Mucosa of rectum (tissue), 2 donors: Measurements from ENCODE around the gene DIAPH2.

Experiments used
- H3K27ac ChIP-seq, 2 donors: one replicate each; pipeline ENCODE4 v1.7.0; 2013; ENCODE audit warnings: inconsistent platforms in 2 of 2, low read depth in 2 of 2, low read length in 2 of 2
- H3K27me3 ChIP-seq, 2 donors: one replicate each; pipeline ENCODE4 v1.7.0; 2013; ENCODE audit warnings: low read length in 2 of 2; ENCODE audit not compliant: control insufficient read depth in 2 of 2, insufficient read depth in 2 of 2
- H3K36me3 ChIP-seq, 2 donors: one replicate each; pipeline ENCODE4 v1.7.0; 2013; ENCODE audit warnings: low read length in 2 of 2; ENCODE audit not compliant: control insufficient read depth in 2 of 2, insufficient read depth in 2 of 2
- H3K4me1 ChIP-seq, 2 donors: one replicate each; pipeline ENCODE4 v1.7.0; 2013; ENCODE audit warnings: low read length in 2 of 2, mild to moderate bottlenecking in 1 of 2; ENCODE audit not compliant: control insufficient read depth in 2 of 2, insufficient read depth in 2 of 2
- H3K4me3 ChIP-seq, 2 donors: one replicate each; pipeline ENCODE4 v1.7.0; 2013; ENCODE audit warnings: low read length in 2 of 2
- H3K9ac ChIP-seq, 2 donors: one replicate each; pipeline ENCODE4 v1.7.0; 2013; ENCODE audit warnings: low read length in 2 of 2, low read depth in 1 of 2, mild to moderate bottlenecking in 1 of 2
- H3K9me3 ChIP-seq, 2 donors: one replicate each; pipeline ENCODE4 v1.7.0; 2013; ENCODE audit warnings: low read length in 2 of 2; ENCODE audit not compliant: control insufficient read depth in 2 of 2
- donor health status: healthy.
- donor health status: Normal muscosa, but diverticular disease.

DIAPH2 gene

DNA sequence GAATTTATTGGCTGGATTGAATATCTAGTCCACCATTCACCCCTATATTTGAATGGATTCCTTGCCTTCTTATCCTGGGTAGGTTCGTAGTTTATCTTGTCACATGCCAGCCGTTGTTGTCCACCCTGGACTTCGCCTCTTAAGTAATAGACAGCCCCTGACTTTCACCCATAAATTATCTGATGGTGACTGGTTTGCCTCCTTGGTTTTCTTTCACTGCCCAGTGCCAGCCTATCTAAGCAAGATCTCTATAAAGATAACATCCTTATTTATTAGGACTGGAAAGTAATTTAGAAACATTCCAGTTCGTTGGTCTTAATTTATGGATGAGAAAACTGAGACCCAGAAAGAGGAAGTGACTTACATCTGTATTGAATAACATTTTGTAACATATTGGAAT is 609.4 kb downstream of the DIAPH2 start:
- no peaks in the 10 kb centered on the region for H3K27me3 ChIP-seq
- H3K9me3 ChIP-seq: no peaks in the 10 kb centered on the region
- no peaks in the 10 kb centered on the region for H3K4me1 ChIP-seq
- H3K4me3 ChIP-seq: no peak overlapping the region
- H3K9ac ChIP-seq: no peak overlapping the region
- no peak overlapping the region for H3K27ac ChIP-seq
- no peaks in the 10 kb centered on the region for H3K36me3 ChIP-seq

- Histone ChIP-seq H3K36me3 (no peaks in the 10 kb centered on the region), H3K9me3 (no peaks in the 10 kb centered on the region), H3K9ac (no peak overlapping the region), H3K27me3 (no peaks in the 10 kb centered on the region), H3K4me1 (no peaks in the 10 kb centered on the region), H3K27ac (no peak overlapping the region), H3K4me3 (no peak overlapping the region)
Measured at GRCh38 chrX:97295954-97296353, 611.3 kb downstream of the DIAPH2 start.

DNA sequence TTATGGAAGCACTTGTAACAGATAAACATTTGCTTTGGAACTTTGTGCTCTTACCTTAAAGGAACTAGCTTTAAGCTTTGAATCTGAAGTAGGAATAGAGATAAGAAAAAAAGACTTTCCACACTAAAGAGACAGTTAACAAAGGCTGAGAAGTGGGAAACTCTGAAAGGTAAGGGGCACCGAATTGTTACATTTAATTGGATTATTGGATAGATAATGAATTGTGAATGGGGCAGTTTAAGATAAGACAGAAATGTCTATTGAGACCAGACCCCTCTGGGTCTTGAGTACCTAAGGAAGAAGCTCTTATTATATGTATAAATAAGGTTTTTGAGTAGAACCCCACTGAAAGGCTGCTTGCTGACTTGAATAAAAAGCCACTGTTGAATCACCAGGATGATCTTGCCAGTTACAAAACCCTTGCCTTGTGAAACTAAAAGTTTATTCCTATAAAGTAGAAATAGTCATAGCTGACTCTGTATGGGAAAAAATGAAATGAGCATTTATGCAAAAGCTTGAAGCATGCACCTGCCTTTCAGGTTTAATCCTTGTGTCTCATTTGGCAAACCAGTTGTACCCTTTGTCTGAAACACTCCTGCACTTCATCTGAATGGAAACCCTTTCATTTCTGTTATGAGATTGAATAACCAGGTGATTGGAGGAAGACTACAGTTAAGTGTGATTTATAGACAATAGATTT is 622.3 kb downstream of the DIAPH2 start:
- Histone ChIP-seq H3K9ac (no peak overlapping the region), H3K27ac (no peak overlapping the region), H3K9me3 (no peaks in the 10 kb centered on the region), H3K4me1 (no peaks in the 10 kb centered on the region), H3K36me3 (no peaks in the 10 kb centered on the region), H3K4me3 (no peak overlapping the region), H3K27me3 (no peaks in the 10 kb centered on the region)

DNA sequence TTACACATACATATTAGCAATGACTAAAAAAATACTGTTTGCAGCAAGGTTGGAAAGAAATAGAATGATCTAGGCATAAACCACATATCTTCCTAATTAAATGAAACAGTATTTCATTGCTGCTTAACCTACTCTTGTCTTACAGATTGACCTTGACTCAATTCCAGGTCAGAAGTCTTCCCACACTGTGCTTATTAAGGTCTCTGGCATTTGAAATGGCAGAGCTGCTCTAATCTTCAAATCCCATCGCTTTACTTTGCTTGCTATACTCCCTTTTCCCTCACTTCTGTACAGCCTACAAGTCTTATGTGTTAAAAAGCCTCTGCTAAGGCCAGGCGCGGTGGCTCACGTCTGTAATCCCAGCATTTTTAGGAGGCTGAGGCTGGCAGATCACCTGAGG is 623.5 kb downstream of the DIAPH2 start:
- no peak overlapping the region for H3K4me3 ChIP-seq
- no peaks in the 10 kb centered on the region for H3K36me3 ChIP-seq
- H3K4me1 ChIP-seq: no peaks in the 10 kb centered on the region
- H3K9me3 ChIP-seq: no peaks in the 10 kb centered on the region
- no peak overlapping the region for H3K9ac ChIP-seq
- H3K27me3 ChIP-seq: no peaks in the 10 kb centered on the region
- H3K27ac ChIP-seq: no peak overlapping the region

DNA sequence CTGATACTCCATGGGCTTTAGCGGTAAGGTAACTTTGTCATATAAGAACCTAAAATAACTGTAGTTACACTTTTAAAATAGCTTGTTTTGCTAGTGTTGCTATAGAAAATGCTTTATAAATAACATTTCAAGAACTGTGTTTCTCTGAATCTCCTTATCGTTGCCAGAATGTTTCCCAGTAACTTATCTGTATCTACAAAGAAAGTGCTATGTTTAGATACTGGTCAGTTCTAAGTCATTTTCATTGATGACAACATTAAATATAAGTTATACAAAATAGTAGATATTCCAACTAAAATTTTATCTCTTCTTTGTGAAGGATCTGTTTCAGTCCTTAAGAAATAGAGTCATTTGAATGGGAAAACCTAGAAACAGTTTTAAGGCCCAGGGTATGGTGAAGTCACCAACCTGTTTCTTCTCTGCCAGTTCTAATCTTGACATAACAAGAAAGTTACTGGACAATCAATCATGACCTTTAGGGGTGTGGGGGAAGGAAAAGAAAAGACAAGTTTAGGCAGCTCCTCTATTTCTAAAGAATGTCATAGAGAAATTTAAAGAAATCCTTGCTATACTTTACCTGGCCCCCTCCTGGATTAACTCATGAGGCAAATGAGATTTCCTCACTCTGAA is 625.0 kb downstream of the DIAPH2 start:
- H3K36me3 ChIP-seq: no peaks in the 10 kb centered on the region
- no peaks in the 10 kb centered on the region for H3K4me1 ChIP-seq
- no peak overlapping the region for H3K27ac ChIP-seq
- H3K27me3 ChIP-seq: no peaks in the 10 kb centered on the region
- no peak overlapping the region for H3K4me3 ChIP-seq
- H3K9ac ChIP-seq: no peak overlapping the region
- no peaks in the 10 kb centered on the region for H3K9me3 ChIP-seq

GRCh38 chrX:97310373-97310772 is 625.7 kb downstream of the DIAPH2 start:
- H3K4me3 ChIP-seq: no peak overlapping the region
- no peak overlapping the region for H3K9ac ChIP-seq
- no peaks in the 10 kb centered on the region for H3K36me3 ChIP-seq
- no peaks in the 10 kb centered on the region for H3K27me3 ChIP-seq
- H3K4me1 ChIP-seq: no peaks in the 10 kb centered on the region
- H3K9me3 ChIP-seq: no peaks in the 10 kb centered on the region
- no peak overlapping the region for H3K27ac ChIP-seq

DNA sequence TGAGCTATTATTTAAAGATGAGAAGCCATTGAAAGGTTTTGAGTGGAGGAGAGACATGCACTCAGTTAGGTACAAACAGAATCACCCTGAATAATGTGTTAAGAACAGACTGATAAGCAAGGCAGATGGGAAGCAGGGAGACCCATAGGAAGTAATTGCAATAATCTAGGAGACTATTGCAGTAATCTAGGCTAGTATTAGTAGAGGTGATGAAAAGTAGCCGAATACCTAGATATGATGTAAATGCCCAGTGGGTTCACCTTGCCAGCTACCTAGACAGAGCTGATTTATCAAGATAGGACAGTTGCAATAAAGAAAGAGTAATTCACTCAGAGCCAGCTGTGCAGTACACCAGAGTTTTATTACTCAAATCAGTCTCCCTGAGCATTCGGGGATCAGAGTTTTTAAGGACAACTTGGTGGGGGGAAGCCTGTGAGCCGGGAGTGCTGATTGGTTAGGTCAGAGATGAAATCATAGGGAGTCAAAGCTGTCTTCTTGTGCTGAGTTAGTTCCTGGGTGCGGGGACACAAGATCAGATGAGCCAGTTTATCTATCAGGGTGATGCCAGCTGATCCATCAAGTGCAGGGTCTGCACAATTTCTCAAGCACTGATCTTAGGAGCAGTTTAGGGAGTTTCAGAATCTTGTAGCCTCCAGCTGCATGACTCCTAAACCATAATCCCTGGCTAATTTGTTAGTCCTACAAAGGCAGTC is 626.6 kb downstream of the DIAPH2 start:
- H3K4me1 ChIP-seq: no peaks in the 10 kb centered on the region
- H3K9ac ChIP-seq: no peak overlapping the region
- H3K27me3 ChIP-seq: no peaks in the 10 kb centered on the region
- no peak overlapping the region for H3K4me3 ChIP-seq
- no peak overlapping the region for H3K27ac ChIP-seq
- no peaks in the 10 kb centered on the region for H3K36me3 ChIP-seq
- H3K9me3 ChIP-seq: no peaks in the 10 kb centered on the region

GRCh38 chrX:97314345-97314744 is 629.7 kb downstream of the DIAPH2 start:
- H3K36me3 ChIP-seq: no peaks in the 10 kb centered on the region

DNA sequence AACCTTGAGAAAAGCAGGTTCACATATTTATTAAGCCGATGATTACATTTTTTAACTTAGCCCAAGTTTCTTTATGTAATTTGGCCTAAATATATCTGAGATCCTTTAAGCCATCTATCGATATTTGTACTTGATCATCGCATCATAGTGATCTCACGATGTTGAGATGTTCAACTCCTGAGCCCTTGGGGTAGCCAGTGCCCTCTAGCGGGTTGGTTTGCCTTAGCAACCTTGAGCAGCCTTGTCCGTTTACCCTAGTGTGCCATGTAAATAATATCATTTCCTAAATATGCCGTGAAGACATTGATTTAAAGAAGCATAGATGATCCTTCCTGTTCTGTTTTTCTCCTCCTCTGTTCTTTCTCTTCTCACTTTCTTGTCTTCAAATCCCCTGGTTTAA is 631.3 kb downstream of the DIAPH2 start:
- H3K27me3 ChIP-seq: no peaks in the 10 kb centered on the region
- no peak overlapping the region for H3K4me3 ChIP-seq
- no peaks in the 10 kb centered on the region for H3K4me1 ChIP-seq
- no peaks in the 10 kb centered on the region for H3K9me3 ChIP-seq
- no peaks in the 10 kb centered on the region for H3K36me3 ChIP-seq
- H3K27ac ChIP-seq: no peak overlapping the region
- H3K9ac ChIP-seq: no peak overlapping the region

More at GRCh38 chrX:97314345-97314744, 629.7 kb downstream of the DIAPH2 start:
- Histone ChIP-seq H3K4me1 (no peaks in the 10 kb centered on the region), H3K9ac (no peak overlapping the region), H3K9me3 (no peaks in the 10 kb centered on the region), H3K27me3 (no peaks in the 10 kb centered on the region), H3K4me3 (no peak overlapping the region), H3K27ac (no peak overlapping the region)

DNA sequence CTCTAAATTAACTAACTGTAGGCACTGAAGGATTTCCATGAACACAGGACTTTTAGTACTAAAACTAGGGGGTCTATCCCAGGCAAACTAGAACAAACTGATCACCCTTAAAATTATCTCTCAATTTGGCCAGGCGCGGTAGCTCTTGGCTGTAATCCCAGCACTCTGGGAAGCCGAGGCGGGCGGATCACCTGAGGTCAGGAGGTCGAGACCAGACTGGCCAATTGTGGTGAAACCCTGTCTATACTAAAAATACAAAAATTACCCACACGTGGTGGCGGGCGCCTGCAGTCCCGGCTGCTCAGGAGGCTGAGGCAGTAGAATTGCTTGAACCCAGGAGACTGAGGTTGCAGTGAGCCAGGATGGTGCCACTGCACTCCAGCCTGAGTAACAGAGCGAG is 635.7 kb downstream of the DIAPH2 start:
- H3K9ac ChIP-seq: no peak overlapping the region
- no peaks in the 10 kb centered on the region for H3K4me1 ChIP-seq
- H3K36me3 ChIP-seq: no peaks in the 10 kb centered on the region
- no peak overlapping the region for H3K27ac ChIP-seq
- H3K27me3 ChIP-seq: no peaks in the 10 kb centered on the region
- no peaks in the 10 kb centered on the region for H3K9me3 ChIP-seq
- no peak overlapping the region for H3K4me3 ChIP-seq
